C4-2B (cell line): ENCODE measurements around the gene GCG.

Experiments used
- ZFX ChIP-seq: fragments of 450-650 bp; IDR thresholded peaks from 2 replicates; pipeline ENCODE4 v1.6.1; 2017
- TF ChIP-seq, protein P1 (sequence below): fragments of 450-650 bp; conservative IDR thresholded peaks from 2 replicates; pipeline ENCODE4 v1.5.1; 2017; ENCODE audit warnings: mild to moderate bottlenecking

DNA sequence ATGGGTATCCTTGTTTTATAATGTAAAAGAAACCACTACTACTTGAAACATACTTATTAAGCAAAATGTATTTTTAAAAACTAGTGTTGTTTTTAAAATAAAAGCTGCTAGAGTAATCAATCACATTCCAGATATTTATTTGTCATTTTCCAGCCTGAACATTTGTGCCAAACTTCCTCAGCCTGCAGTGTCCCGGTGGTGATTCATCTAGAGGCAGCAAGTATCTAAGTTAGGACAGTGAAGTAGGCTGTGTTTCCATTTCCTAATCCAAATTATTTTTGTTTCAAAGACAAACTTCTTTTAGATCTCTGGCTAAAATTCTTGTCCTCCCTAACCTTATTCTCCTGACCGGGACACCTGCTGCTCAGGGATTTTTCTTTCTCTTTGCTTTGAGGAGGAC is 12.8 kb upstream of the GCG start:
- TF ChIP-seq, protein P1, sequence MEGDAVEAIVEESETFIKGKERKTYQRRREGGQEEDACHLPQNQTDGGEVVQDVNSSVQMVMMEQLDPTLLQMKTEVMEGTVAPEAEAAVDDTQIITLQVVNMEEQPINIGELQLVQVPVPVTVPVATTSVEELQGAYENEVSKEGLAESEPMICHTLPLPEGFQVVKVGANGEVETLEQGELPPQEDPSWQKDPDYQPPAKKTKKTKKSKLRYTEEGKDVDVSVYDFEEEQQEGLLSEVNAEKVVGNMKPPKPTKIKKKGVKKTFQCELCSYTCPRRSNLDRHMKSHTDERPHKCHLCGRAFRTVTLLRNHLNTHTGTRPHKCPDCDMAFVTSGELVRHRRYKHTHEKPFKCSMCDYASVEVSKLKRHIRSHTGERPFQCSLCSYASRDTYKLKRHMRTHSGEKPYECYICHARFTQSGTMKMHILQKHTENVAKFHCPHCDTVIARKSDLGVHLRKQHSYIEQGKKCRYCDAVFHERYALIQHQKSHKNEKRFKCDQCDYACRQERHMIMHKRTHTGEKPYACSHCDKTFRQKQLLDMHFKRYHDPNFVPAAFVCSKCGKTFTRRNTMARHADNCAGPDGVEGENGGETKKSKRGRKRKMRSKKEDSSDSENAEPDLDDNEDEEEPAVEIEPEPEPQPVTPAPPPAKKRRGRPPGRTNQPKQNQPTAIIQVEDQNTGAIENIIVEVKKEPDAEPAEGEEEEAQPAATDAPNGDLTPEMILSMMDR = no peak
- no peak for TF ChIP-seq ZFX
